A673 (cell line): ENCODE measurements around the gene NOLC1.

Experiments used
- CTCF ChIP-seq: fragments of 300-800, 200-600 bp; sonication (generic); conservative IDR thresholded peaks from 2 replicates; pipeline ENCODE4 v1.5.1; 2017; ENCODE audit warnings: low read depth, mild to moderate bottlenecking, antibody characterized with exemption, low read length, moderate library complexity, mixed read lengths
- EZH2 ChIP-seq: fragments of 200-600 bp; sonication (generic); IDR thresholded peaks from 2 replicates; pipeline ENCODE4 v1.6.1; 2017; ENCODE audit warnings: borderline replicate concordance, low read depth, mild to moderate bottlenecking, mixed read lengths, antibody characterized with exemption, low read length; ENCODE audit not compliant: poor library complexity, severe bottlenecking

DNA sequence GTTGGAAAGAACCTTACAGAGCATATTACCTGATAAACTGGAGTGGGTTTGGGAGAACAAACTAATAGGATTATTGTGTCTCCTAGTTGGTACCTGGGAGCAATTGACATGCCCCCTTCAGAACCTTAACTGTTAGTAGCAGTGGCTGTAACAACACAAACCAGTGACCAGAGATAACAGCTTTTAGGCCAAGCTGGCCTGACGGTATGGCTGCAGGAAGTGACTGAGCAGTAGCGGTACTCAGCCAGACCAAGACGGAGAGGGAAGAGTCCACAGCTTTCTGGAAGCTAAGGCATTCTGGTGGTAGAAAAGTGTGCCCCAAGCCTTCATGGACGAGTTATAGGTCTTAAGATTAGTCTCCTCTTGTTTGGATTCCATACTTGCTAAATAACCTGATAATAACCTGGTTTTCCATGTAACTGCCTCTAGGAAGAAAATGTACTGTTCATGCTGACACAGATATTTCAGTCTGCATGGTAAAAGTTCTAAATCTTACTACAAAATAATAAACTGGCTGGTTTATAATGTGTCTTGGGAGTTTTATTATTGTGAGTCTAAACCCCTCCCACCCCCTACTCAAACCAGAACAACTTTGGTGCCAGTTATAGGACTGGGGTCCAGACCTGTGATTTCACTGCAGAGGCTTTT is 11.3 kb downstream of the NOLC1 start:
- TF ChIP-seq EZH2: no peak
- TF ChIP-seq CTCF: no peak
